ENCODE measurements around the gene ST3GAL3. TPM values are rescaled to one million over a fixed set of nuclear protein-coding genes. Genes with fewer than 3 reads are reported as not detected.

Gene ST3GAL3
- total RNA-seq, 1 experiment from 2014 or later, result 19.3 TPM

GRCh38 chr1:43772978-43773377 lies 65.6 kb downstream of the ST3GAL3 start:
- no peaks in the 10 kb centered on the region for H4K20me1 ChIP-seq (ENCODE audit: insufficient read depth)
- no peak overlapping the region for H3K27ac ChIP-seq
- DNase-seq, result no peak
- H3K9me3 ChIP-seq (ENCODE audit: insufficient read depth, low read depth), result peaks cover 7% of the 10 kb centered on the region; the same call in 1 of the 2 replicates
- H3K4me2 ChIP-seq, result no peak overlapping the region
- intact Hi-C loops (cut with micrococcal nuclease; ENCODE audit: unreplicated experiment), result no loop called here
- peaks cover 4% of the 10 kb centered on the region; the same call in 1 of the 2 replicates for H3K9me2 ChIP-seq (ENCODE audit: insufficient read depth)
- ChIA-PET POLR2A (ENCODE audit: unreplicated experiment) (no interaction called here), CTCF (no interaction called here)
- peaks cover 30% of the 10 kb centered on the region for H3K4me1 ChIP-seq (replicated peaks; ENCODE audit: insufficient read depth)
- no peak overlapping the region for H3K4me3 ChIP-seq
- H3K36me3 ChIP-seq (ENCODE audit: low read depth), result no peaks in the 10 kb centered on the region
- H3K79me2 ChIP-seq (ENCODE audit: low read depth), result no peaks in the 10 kb centered on the region
- no peak overlapping the region for H2AFZ ChIP-seq
- H3F3A ChIP-seq (ENCODE audit: insufficient read depth, low read depth), result peaks cover 22% of the 10 kb centered on the region; the same call in 1 of the 2 replicates
- no peaks in the 10 kb centered on the region for H3K27me3 ChIP-seq (ENCODE audit: insufficient read depth, low read depth)
- no peak for TF ChIP-seq EZH2 (IDR thresholded peaks at IDR 0.05; ENCODE audit: low read depth)
- no TSS peak for BruUV-seq (replicated peaks)

GRCh38 chr1:43773821-43774220 lies 66.5 kb downstream of the ST3GAL3 start:
- TF ChIP-seq CTCF (conservative IDR thresholded peaks at IDR 0.05) (no peak), EZH2 (IDR thresholded peaks at IDR 0.05; ENCODE audit: low read depth) (no peak)
- no peak for DNase-seq
- Histone ChIP-seq H3K9me3 (ENCODE audit: insufficient read depth, low read depth) (peaks cover 7% of the 10 kb centered on the region; the same call in 1 of the 2 replicates), H3K36me3 (ENCODE audit: low read depth) (no peaks in the 10 kb centered on the region), H3K79me2 (ENCODE audit: low read depth) (no peaks in the 10 kb centered on the region), H3F3A (ENCODE audit: insufficient read depth, low read depth) (peaks cover 22% of the 10 kb centered on the region; the same call in 1 of the 2 replicates), H2AFZ (no peak overlapping the region), H4K20me1 (ENCODE audit: insufficient read depth) (no peaks in the 10 kb centered on the region), H3K27ac (no peak overlapping the region), H3K9me2 (ENCODE audit: insufficient read depth) (peaks cover 4% of the 10 kb centered on the region; the same call in 1 of the 2 replicates), H3K4me2 (no peak overlapping the region), H3K4me3 (no peak overlapping the region), H3K27me3 (ENCODE audit: insufficient read depth, low read depth) (no peaks in the 10 kb centered on the region), H3K4me1 (replicated peaks; ENCODE audit: insufficient read depth) (peaks cover 30% of the 10 kb centered on the region)
- POLR2A ChIA-PET (ENCODE audit: unreplicated experiment), result no interaction called here
- BruUV-seq (replicated peaks), result no TSS peak
- CTCF ChIA-PET, result no interaction called here
- intact Hi-C loops (cut with micrococcal nuclease; ENCODE audit: unreplicated experiment), result loop anchor here (2.0 kb wide), 1 partner anchor 85 kb away; no protein-coding TSS in a partner anchor

GRCh38 chr1:43774359-43774758 lies 67.0 kb downstream of the ST3GAL3 start:
- peaks cover 22% of the 10 kb centered on the region; the same call in 1 of the 2 replicates for H3F3A ChIP-seq (ENCODE audit: insufficient read depth, low read depth)
- no peaks in the 10 kb centered on the region for H3K27me3 ChIP-seq (ENCODE audit: insufficient read depth, low read depth)
- BruUV-seq (replicated peaks), result no TSS peak
- H3K36me3 ChIP-seq (ENCODE audit: low read depth), result no peaks in the 10 kb centered on the region
- H3K4me1 ChIP-seq (replicated peaks; ENCODE audit: insufficient read depth), result peaks cover 30% of the 10 kb centered on the region
- no peak overlapping the region for H3K4me3 ChIP-seq
- no peak overlapping the region for H2AFZ ChIP-seq
- H3K79me2 ChIP-seq (ENCODE audit: low read depth), result no peaks in the 10 kb centered on the region
- CTCF ChIA-PET, result no interaction called here
- POLR2A ChIA-PET (ENCODE audit: unreplicated experiment), result interaction anchor here (0.6 kb wide), 1 partner anchor 124 kb away, joined by 3 read pairs; no protein-coding TSS in a partner anchor
- no peaks in the 10 kb centered on the region for H4K20me1 ChIP-seq (ENCODE audit: insufficient read depth)
- peak overlapping the region; percentile 44 for H3K27ac ChIP-seq
- peak; percentile 25 to 58 for DNase-seq
- H3K9me3 ChIP-seq (ENCODE audit: insufficient read depth, low read depth), result peaks cover 7% of the 10 kb centered on the region; the same call in 1 of the 2 replicates
- intact Hi-C loops (cut with micrococcal nuclease; ENCODE audit: unreplicated experiment), result loop anchor here (2.0 kb wide), 1 partner anchor 84 kb away; no protein-coding TSS in a partner anchor
- TF ChIP-seq CTCF (conservative IDR thresholded peaks at IDR 0.05), result no peak
- TF ChIP-seq EZH2 (IDR thresholded peaks at IDR 0.05; ENCODE audit: low read depth), result no peak
- H3K4me2 ChIP-seq, result peak overlapping the region; percentile 31; the same call in 1 of the 2 replicates
- H3K9me2 ChIP-seq (ENCODE audit: insufficient read depth), result peaks cover 4% of the 10 kb centered on the region; the same call in 1 of the 2 replicates

Measured in PC-9 (cell line).